ENCODE data around the gene SLC35F2. TPM values are rescaled to one million over a fixed set of nuclear protein-coding genes. Genes with fewer than 3 reads are reported as not detected.

Gene SLC35F2
- total RNA-seq, 1 donor from 2014 or later: 9.3 TPM

GRCh38 chr11:107830915-107831540 lies 27.6 kb downstream of the SLC35F2 start:
- no peak for DNase-seq (ENCODE audit: low spot score)
- peaks cover 6% of the 10 kb centered on the region for H3K4me1 Mint-ChIP-seq (ENCODE audit: unreplicated experiment)

GRCh38 chr11:107827041-107827440 lies 31.5 kb downstream of the SLC35F2 start:
- DNase-seq (ENCODE audit: low spot score): no peak
- H3K27ac Mint-ChIP-seq (ENCODE audit: unreplicated experiment): no peak overlapping the region
- H3K4me3 Mint-ChIP-seq (ENCODE audit: unreplicated experiment): no peak overlapping the region
- H3K27me3 Mint-ChIP-seq (ENCODE audit: unreplicated experiment): peaks cover 1% of the 10 kb centered on the region
- peaks cover 10% of the 10 kb centered on the region for H3K4me1 Mint-ChIP-seq (ENCODE audit: unreplicated experiment)
- H3K36me3 Mint-ChIP-seq (ENCODE audit: low read depth, unreplicated experiment): no peaks in the 10 kb centered on the region
- no peaks in the 10 kb centered on the region for H3K9me3 Mint-ChIP-seq (ENCODE audit: unreplicated experiment)
- no peak for TF ChIP-seq CTCF (IDR thresholded peaks at IDR 0.05; ENCODE audit: unreplicated experiment)

More at GRCh38 chr11:107830915-107831540, 27.6 kb downstream of the SLC35F2 start:
- Mint-ChIP-seq H3K4me3 (ENCODE audit: unreplicated experiment) (no peak overlapping the region), H3K27ac (ENCODE audit: unreplicated experiment) (no peak overlapping the region), H3K9me3 (ENCODE audit: unreplicated experiment) (no peaks in the 10 kb centered on the region), H3K36me3 (ENCODE audit: low read depth, unreplicated experiment) (no peaks in the 10 kb centered on the region), H3K27me3 (ENCODE audit: unreplicated experiment) (peaks cover 1% of the 10 kb centered on the region)
- TF ChIP-seq CTCF (IDR thresholded peaks at IDR 0.05; ENCODE audit: unreplicated experiment): no peak

GRCh38 chr11:107825875-107826274 lies 32.7 kb downstream of the SLC35F2 start:
- peaks cover 20% of the 10 kb centered on the region for H3K4me1 Mint-ChIP-seq (ENCODE audit: unreplicated experiment)
- H3K4me3 Mint-ChIP-seq (ENCODE audit: unreplicated experiment): no peak overlapping the region
- H3K9me3 Mint-ChIP-seq (ENCODE audit: unreplicated experiment): no peaks in the 10 kb centered on the region
- no peak overlapping the region for H3K27ac Mint-ChIP-seq (ENCODE audit: unreplicated experiment)
- H3K36me3 Mint-ChIP-seq (ENCODE audit: low read depth, unreplicated experiment): no peaks in the 10 kb centered on the region
- no peak for DNase-seq (ENCODE audit: low spot score)
- no peaks in the 10 kb centered on the region for H3K27me3 Mint-ChIP-seq (ENCODE audit: unreplicated experiment)
- no peak for TF ChIP-seq CTCF (IDR thresholded peaks at IDR 0.05; ENCODE audit: unreplicated experiment)

- H3K4me3 Mint-ChIP-seq (ENCODE audit: unreplicated experiment): no peak overlapping the region
- no peak for TF ChIP-seq CTCF (IDR thresholded peaks at IDR 0.05; ENCODE audit: unreplicated experiment)
- peaks cover 21% of the 10 kb centered on the region for H3K4me1 Mint-ChIP-seq (ENCODE audit: unreplicated experiment)
- no peaks in the 10 kb centered on the region for H3K9me3 Mint-ChIP-seq (ENCODE audit: unreplicated experiment)
- no peak overlapping the region for H3K27ac Mint-ChIP-seq (ENCODE audit: unreplicated experiment)
- H3K36me3 Mint-ChIP-seq (ENCODE audit: low read depth, unreplicated experiment): no peaks in the 10 kb centered on the region
- no peaks in the 10 kb centered on the region for H3K27me3 Mint-ChIP-seq (ENCODE audit: unreplicated experiment)
- DNase-seq (ENCODE audit: low spot score): no peak
These were observed 33.8 kb downstream of the SLC35F2 start for GRCh38 chr11:107824668-107825369.

Measured in endothelial cell (in vitro differentiated cells).